LHCN-M2 (cell line): Measurements from ENCODE around the gene SETD5. TPM values are rescaled to one million over a fixed set of nuclear protein-coding genes. Genes with fewer than 3 reads are reported as not detected.

Experiments used
- DNase-seq: peaks from one replicate; pipeline ENCODE4 v3.0.0-alpha.2; 2012; ENCODE audit warnings: low read depth
- total RNA-seq: library from RNA; depleted of rRNA; stranded (reverse); fragments of >200 nt; gene quantifications from 2 replicates; pipeline ENCODE4 v1.2.3, GENCODE V29; 2014

The SETD5 gene
- total RNA-seq, 1 experiment from 2014 or later: 51.8 TPM

DNA sequence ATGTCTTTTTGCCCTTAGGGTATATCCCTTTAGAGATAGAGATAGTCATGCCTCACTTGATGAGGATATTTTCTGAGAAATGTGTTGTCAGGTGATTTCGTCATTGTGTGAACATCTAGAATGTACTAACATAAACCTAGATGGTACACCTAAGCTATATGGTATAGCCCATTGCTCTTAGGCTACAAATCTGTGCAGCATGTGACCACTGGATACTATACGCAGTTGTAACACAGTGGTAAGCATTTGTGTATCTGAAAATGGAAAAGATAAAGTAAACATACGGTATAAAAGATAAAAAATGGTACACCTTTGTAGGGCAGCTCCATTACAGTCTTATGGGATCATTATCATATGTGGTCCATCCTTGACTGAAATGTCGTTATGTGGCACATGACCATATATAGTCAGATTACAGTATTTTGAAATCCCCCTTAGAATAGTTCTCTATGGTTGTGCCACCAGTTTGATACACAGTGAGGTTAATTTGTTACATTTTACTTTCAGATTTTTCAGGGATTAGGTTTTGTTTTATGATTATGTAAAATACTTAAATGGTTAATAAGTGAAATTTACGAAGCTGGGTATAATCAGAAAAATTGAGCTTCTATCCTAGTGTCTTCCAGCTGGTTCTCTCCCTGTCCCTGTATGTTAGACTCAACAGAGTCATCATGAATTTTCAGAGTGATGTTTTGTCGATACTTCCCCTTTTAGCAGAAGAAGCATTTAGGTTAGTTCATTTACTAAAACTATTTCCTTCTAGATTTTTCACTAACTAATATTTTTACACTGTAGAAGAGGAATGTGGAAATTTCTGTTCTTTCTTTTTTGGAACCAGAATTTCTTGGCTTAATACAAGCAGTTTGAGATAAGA, 12.8 kb downstream of the SETD5 start:
- DNase-seq: no peak

GRCh38 chr3:9411302-9411701, 13.9 kb downstream of the SETD5 start:
- DNase-seq: no peak

DNA sequence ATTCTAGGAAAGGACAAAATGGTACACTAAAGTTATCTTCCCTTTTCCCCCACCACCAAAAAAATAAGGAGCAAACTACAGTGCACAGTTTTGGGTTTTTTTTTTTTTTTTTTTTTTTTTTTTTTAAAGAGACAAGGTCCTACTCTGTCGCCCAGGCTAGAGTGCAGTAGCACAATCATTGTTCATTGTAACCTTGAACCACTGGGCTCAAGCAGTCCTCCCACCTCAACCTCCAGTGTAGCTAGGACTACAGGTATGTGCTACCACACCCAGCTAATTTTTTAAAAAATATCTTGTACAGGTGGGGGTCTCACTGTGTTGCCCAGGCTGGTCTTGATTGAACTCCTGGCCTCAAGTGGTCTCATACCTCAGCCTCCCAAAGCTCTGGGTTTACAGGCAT, 14.9 kb downstream of the SETD5 start:
- DNase-seq: no peak

DNA sequence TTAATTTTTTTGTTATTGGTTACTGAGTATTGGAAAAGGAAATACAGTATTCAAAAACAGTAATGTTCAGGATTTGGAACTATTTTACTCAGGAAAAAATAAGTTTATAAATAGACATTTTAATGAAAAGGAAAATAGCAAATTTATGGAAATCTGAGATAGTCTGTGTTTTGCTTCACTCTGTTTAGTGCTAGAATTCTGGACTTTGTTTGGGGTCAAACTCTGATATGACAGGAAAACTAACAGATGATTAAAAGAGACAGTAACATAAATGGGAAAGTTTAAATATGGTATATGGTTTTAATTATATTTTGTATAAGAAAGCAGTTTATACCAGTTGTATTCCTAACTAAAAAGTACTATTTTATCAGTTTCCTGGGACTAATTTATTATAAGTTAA, 17.4 kb downstream of the SETD5 start:
- DNase-seq: no peak

DNA sequence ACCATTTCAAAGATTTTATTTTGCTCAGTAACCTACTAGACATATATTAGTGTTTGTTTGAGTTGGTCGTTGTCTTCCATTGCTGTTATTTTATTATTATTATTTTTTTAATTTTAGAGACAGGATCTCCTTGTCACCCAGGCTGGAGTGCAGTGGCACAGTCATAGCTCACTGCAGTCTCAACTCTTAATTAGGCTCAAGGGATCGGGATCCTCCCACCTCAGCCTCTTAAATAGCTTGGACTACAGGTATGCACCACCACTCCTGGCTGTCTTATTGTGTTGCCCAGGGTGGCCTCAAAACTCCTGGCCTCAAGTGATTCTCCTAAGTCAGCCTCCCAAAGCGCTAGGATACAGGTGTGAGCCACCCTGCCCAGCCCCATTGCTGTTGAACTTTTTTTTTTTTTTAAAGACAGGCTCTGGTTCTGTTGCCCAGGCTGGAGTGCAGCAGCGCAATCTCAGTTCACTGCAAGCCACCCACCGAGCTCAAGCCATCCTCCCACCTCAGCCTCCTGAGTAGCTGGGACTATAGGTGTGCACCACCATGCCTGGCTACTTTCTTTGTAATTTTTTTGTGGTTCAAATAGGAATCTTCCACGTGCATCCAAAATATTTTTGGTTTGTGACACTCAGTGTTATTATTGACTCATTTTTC, 18.2 kb downstream of the SETD5 start:
- DNase-seq: no peak

GRCh38 chr3:9416139-9416780, 18.8 kb downstream of the SETD5 start:
- peak; percentile 52 for DNase-seq

- DNase-seq: peak; percentile 34
Observed at GRCh38 chr3:9420850-9421549, 23.6 kb downstream of the SETD5 start.

DNA sequence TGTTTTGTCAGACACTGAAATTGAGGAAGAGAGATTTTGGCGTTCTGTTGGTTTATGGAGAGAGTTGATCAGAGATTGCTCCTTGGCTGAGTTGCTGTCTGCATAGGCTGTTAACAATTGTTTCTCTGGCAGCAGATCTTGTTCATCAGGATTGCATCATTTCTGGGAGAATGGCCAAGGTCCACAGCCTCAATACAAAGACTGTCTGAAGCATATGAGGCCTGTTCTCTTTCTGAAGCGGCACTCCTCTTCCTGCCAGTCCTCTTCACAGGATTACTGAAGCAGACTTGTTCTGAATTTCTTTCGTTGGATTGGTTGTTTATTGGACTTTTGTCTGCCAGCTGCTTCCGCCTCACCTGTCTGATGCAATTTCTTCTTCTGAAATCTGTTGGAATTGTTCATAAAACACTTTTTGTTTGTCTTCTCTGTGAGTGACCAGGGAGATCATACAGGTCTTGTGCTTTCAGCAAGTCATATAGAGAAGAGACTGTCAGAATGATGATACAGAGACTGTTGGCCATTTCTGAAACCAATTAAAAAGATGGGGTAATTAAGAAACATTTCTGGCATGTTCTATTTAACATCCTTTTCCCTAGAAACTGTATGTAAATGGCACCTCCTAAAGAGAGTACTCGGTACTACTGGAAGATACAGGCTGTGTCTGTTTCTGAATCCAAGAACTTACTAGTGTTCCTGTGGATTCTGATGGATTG, 25.5 kb downstream of the SETD5 start:
- DNase-seq: peak; percentile 94

GRCh38 chr3:9428411-9428810, 31.0 kb downstream of the SETD5 start:
- DNase-seq: no peak

GRCh38 chr3:9430733-9431132, 33.3 kb downstream of the SETD5 start:
- no peak for DNase-seq

DNA sequence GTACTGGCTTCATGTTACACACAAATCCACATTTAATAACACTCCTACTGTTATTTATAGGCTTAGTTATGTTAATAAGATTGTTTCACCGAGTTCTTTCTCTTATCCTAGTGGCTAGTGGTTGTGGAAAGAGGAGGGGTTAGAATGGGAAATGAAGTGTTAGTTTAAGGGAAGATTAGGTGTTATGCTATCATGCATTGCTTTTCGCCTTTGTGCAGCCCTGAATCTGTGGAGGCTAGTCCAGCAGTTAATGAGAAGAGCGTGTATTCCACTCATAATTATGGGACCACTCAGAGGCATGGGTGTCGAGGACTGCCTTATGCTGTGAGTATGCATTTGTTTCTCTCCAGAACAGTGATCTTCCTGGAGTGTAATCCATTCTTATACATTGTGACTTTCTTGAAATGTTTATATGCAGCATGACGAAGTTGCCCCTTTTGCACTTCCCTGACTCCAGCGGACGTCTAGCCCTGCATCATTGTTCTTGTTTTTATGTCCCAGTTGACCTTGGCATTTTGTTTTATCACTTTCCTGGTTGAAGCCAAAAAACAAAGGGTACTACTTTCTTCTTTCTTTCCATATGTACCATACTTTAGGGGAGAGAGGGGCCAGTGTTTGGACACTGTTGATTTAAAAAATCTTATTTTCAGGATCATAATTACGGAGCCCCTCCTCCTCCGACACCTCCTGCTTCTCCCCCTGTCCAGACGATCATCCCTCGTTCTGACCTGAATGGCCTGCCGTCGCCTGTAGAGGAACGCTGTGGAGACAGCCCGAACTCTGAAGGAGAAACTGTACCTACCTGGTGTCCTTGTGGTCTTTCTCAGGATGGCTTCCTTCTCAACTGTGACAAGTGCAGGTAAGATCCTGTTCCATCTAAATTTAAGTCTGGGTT, 36.5 kb downstream of the SETD5 start:
- DNase-seq: no peak

DNA sequence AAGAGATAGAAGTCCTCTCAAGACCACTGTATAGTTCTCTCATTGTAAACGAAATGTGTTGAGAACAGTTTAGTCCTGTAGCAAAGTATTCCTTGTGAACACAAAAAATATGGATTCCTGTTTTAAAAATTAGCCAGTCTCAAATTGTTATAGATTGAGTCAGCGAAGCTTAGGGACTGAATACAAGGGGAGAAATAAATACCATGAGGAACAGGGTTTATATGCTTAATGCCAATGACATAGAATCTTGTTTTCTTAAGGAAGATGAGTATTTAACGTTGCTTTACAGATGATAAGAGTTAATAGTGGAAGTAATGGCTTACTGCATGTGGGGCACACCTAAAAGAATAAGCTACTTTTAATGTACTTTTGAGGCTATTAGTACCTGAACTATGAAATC, 37.9 kb downstream of the SETD5 start:
- DNase-seq: no peak

GRCh38 chr3:9439331-9439730, 41.9 kb downstream of the SETD5 start:
- no peak for DNase-seq

DNA sequence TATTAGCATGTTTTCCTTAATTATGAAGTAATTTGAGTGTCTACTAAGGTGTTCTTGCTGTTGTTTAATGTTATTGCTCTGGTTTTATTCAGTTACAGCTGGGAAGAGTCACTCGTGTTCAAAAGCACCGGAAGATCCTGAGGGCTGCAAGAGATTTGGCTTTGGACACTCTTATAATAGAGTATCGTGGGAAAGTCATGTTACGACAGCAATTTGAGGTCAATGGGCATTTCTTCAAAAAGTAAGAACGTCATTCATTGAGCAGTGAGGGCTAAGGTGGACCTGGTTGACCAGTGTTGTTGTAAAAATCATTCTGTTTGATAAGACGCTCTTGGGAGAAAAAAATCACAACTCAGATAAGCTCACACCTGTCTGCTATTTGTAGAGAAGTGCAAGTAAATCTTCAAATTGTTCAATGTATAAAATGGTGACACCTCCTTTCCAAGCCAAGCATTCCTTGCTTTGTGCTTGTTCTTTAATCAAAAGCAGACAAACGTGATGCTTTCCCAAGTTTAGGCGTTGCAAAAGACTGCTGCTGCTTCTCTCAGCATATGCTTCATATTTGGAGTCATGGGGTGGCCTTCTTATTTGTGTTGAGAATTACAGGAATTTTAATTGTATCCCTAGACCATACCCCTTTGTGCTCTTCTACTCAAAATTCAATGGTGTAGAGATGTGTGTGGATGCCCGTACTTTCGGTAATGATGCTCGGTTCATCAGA, 44.2 kb downstream of the SETD5 start:
- DNase-seq: no peak

- DNase-seq: no peak
Observed at GRCh38 chr3:9448071-9448470, 50.7 kb downstream of the SETD5 start.

GRCh38 chr3:9448643-9449042, 51.2 kb downstream of the SETD5 start:
- peak; percentile 23 for DNase-seq

DNA sequence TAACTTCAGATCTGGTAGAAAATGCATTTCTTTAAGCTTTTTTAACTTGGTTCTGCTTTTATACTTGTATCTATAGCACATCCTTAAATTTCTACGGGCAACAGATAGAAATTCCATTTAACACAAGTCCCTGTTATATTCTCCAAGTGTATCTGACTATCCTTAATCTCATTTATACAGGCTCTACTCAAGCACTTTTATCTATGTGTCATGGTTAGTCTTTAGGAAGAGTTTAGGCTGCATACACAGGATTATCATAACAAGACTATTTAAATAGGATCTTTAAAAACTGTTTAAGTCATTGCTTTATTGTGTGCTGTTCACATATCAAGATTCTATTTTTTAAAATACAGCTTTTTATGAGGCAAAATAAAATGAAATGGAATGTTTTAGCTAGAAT, 52.7 kb downstream of the SETD5 start:
- no peak for DNase-seq

GRCh38 chr3:9450991-9451390, 53.6 kb downstream of the SETD5 start:
- DNase-seq: no peak

GRCh38 chr3:9452417-9452816, 55.0 kb downstream of the SETD5 start:
- DNase-seq: peak; percentile 7
